H1 (cell line): ENCODE results near the gene HLF. TPM values are rescaled to one million over a fixed set of nuclear protein-coding genes. Genes with fewer than 3 reads are reported as not detected.

ENCODE experiments used
- CTCF ChIA-PET: fragments of 300-600 bp; sonication (Branson Sonifier 250); formaldehyde crosslinking; loops from one replicate; lab custom pipeline; 2021; ENCODE audit not compliant: partially characterized antibody; lab: Charles Lee
- POLR2A ChIA-PET: fragments of 300-600 bp; sonication (Branson Sonifier 250); formaldehyde crosslinking; loops from one replicate; lab custom pipeline; 2021; ENCODE audit warnings: inconsistent platforms; ENCODE audit not compliant: partially characterized antibody; lab: Charles Lee
- DNase-seq, 2 experiments: peaks; one replicate each; pipeline versions ENCODE4 v3.0.0 to v3.0.0-alpha.2; 2010 to 2022; ENCODE audit warnings: low spot score in 2 of 2, low read depth in 1 of 2, mixed read lengths in 1 of 2
- FAIRE-seq: peaks from 2 replicates; lab custom pipeline; 2011; peaks lifted over from hg19 to GRCh38; lab: Jason Lieb, UNC
- H2AFZ ChIP-seq: 2 replicates; pipeline ENCODE4 v1.8.1; 2012; ENCODE audit warnings: low read length, inconsistent platforms
- H2AK5ac ChIP-seq: 2 replicates; pipeline ENCODE4 v1.6.1; 2013; ENCODE audit warnings: low read depth, low read length
- H2BK120ac ChIP-seq: replicated peaks from 2 replicates; pipeline ENCODE3; 2013; ENCODE audit warnings: low read depth, low read length, inconsistent platforms
- H2BK12ac ChIP-seq: 2 replicates; pipeline ENCODE4 v1.6.1; 2013; ENCODE audit warnings: low read depth, low read length
- H2BK15ac ChIP-seq: 2 replicates; pipeline ENCODE4 v1.6.1; 2013; ENCODE audit warnings: low read length
- H2BK20ac ChIP-seq: 2 replicates; pipeline ENCODE4 v1.6.1; 2013; ENCODE audit warnings: low read length
- H2BK5ac ChIP-seq: 2 replicates; pipeline ENCODE4 v1.6.1; 2013; ENCODE audit warnings: low read depth, low read length
- H3K14ac ChIP-seq: 2 replicates; pipeline ENCODE4 v1.6.1; 2013; ENCODE audit warnings: inconsistent platforms; ENCODE audit not compliant: insufficient read length
- H3K18ac ChIP-seq: 2 replicates; pipeline ENCODE4 v1.6.1; 2013; ENCODE audit warnings: low read length; ENCODE audit errors: extremely low read depth
- H3K23ac ChIP-seq: 2 replicates; pipeline ENCODE4 v1.6.1; 2013; ENCODE audit warnings: inconsistent platforms; ENCODE audit not compliant: insufficient read length
- H3K23me2 ChIP-seq: 2 replicates; pipeline ENCODE4 v1.6.1; 2013; ENCODE audit warnings: low read depth, low read length
- H3K27ac ChIP-seq: 2 replicates; pipeline ENCODE4 v1.6.1; 2011; ENCODE audit warnings: low read depth, low read length, inconsistent platforms
- H3K27me3 ChIP-seq, 4 experiments: replicated peaks in 1 of 4; 1 replicate in 1 of 4; 2 replicates in 3 of 4; pipeline versions ENCODE4 v1.6.1 to v1.8.1; 2011 to 2013; ENCODE audit warnings: low read length in 3 of 4, mild to moderate bottlenecking in 3 of 4, inconsistent platforms in 2 of 4, mixed read lengths in 2 of 4, moderate library complexity in 1 of 4; ENCODE audit not compliant: control insufficient read depth in 3 of 4, insufficient read depth in 3 of 4; ENCODE audit errors: extremely low read depth in 1 of 4
- H3K36me3 ChIP-seq, 4 experiments: 2 replicates each; pipeline versions ENCODE4 v1.6.1 to v1.8.1; 2011 to 2013; ENCODE audit warnings: mild to moderate bottlenecking in 4 of 4, low read length in 3 of 4, moderate library complexity in 2 of 4, control low read depth in 1 of 4, inconsistent platforms in 1 of 4; ENCODE audit not compliant: insufficient read depth in 4 of 4, control insufficient read depth in 2 of 4
- H3K4ac ChIP-seq: replicated peaks from 2 replicates; pipeline ENCODE3; 2013; ENCODE audit warnings: low read length, low read depth, mixed read lengths, inconsistent platforms; ENCODE audit not compliant: insufficient read length
- H3K4me1 ChIP-seq, 4 experiments: replicated peaks in 1 of 4; 1 replicate in 1 of 4; 2 replicates in 3 of 4; pipeline versions ENCODE4 v1.6.1 to v1.8.1; 2011 to 2013; ENCODE audit warnings: low read length in 3 of 4, inconsistent platforms in 2 of 4, mixed read lengths in 1 of 4; ENCODE audit not compliant: insufficient read depth in 4 of 4, control insufficient read depth in 3 of 4
- H3K4me2 ChIP-seq, 2 experiments: 2 replicates each; pipeline versions ENCODE4 v1.6.1 to v1.8.1; 2011 to 2013; ENCODE audit warnings: low read depth in 2 of 2, low read length in 2 of 2, control low read depth in 1 of 2, inconsistent platforms in 1 of 2, mild to moderate bottlenecking in 1 of 2; ENCODE audit not compliant: insufficient read depth in 1 of 2
- H3K4me3 ChIP-seq, 4 experiments: fragments of 200-600, 300-600 bp in 1 of 4; sonication (generic), shearing (Covaris generic), sonication (Bioruptor Twin) in 1 of 4; 2 replicates each; pipeline versions ENCODE4 v1.5.1 to v1.8.1; 2011 to 2016; ENCODE audit warnings: low read length in 4 of 4, low read depth in 3 of 4, control low read depth in 2 of 4, inconsistent platforms in 2 of 4, mild to moderate bottlenecking in 2 of 4, mixed read lengths in 1 of 4, moderate library complexity in 1 of 4; ENCODE audit not compliant: insufficient read depth in 2 of 4; ENCODE audit errors: extremely low read depth in 1 of 4
- H3K56ac ChIP-seq: replicated peaks from 2 replicates; pipeline ENCODE3; 2013; ENCODE audit warnings: low read depth, mild to moderate bottlenecking, mixed read lengths, low read length, inconsistent platforms; ENCODE audit not compliant: insufficient read length
- H3K79me1 ChIP-seq: 2 replicates; pipeline ENCODE4 v1.6.1; 2013; ENCODE audit warnings: low read depth, low read length, control low read depth
- H3K79me2 ChIP-seq, 2 experiments: 2 replicates each; pipeline versions ENCODE4 v1.6.1 to v1.8.1; 2012 to 2013; ENCODE audit warnings: low read length in 2 of 2, mild to moderate bottlenecking in 2 of 2, inconsistent platforms in 1 of 2; ENCODE audit not compliant: insufficient read depth in 2 of 2, control insufficient read depth in 1 of 2
- H3K9ac ChIP-seq, 4 experiments: replicated peaks in 1 of 4; 1 replicate in 1 of 4; 2 replicates in 3 of 4; pipeline versions ENCODE4 v1.6.1 to v1.8.1; 2011 to 2013; ENCODE audit warnings: low read depth in 3 of 4, low read length in 3 of 4, control low read depth in 2 of 4, mild to moderate bottlenecking in 2 of 4, moderate library complexity in 2 of 4, inconsistent platforms in 1 of 4; ENCODE audit errors: extremely low read depth in 1 of 4
- H3K9me3 ChIP-seq, 2 experiments: 2 replicates each; pipeline versions ENCODE4 v1.6.1 to v1.8.1; 2012 to 2013; ENCODE audit warnings: mild to moderate bottlenecking in 2 of 2, moderate library complexity in 2 of 2, control low read depth in 1 of 2, inconsistent platforms in 1 of 2, low read depth in 1 of 2, low read length in 1 of 2, mixed read lengths in 1 of 2; ENCODE audit not compliant: insufficient read depth in 2 of 2
- H4K20me1 ChIP-seq, 2 experiments: replicated peaks in 1 of 2; 2 replicates each; pipeline versions ENCODE3 to v1.8.1; 2011 to 2013; ENCODE audit warnings: inconsistent platforms in 2 of 2, low read length in 2 of 2, mild to moderate bottlenecking in 1 of 2; ENCODE audit not compliant: insufficient read depth in 2 of 2, control insufficient read depth in 1 of 2
- H4K5ac ChIP-seq: 2 replicates; pipeline ENCODE4 v1.6.1; 2013; ENCODE audit warnings: low read length, low read depth, mixed read lengths, inconsistent platforms; ENCODE audit not compliant: insufficient read length
- H4K8ac ChIP-seq: 2 replicates; pipeline ENCODE4 v1.8.0; 2013; ENCODE audit warnings: mild to moderate bottlenecking, moderate library complexity, low read length, inconsistent platforms; ENCODE audit not compliant: insufficient read depth; ENCODE audit errors: extremely low read depth
- H4K91ac ChIP-seq: replicated peaks from 2 replicates; pipeline ENCODE3; 2013; ENCODE audit warnings: low read length, mixed read lengths, inconsistent platforms; ENCODE audit not compliant: insufficient read length
- GTF2F1 ChIP-seq: IDR thresholded peaks from 2 replicates; pipeline ENCODE4 v1.6.1; 2012; ENCODE audit warnings: low read depth, low read length, improper control_type of control experiment, borderline replicate concordance
- YY1 ChIP-seq: IDR thresholded peaks from 2 replicates; pipeline ENCODE4 v1.6.1; 2011; ENCODE audit warnings: low read depth, mild to moderate bottlenecking, low read length
- WGBS, 2 experiments: shearing (Covaris generic) in 1 of 2; methylation state at CpG; one replicate each; pipeline versions ENCODE4 v1.1.6 to v1.1.7; 2013 to 2015; ENCODE audit warnings: low lambda C conversion rate in 2 of 2, mixed read lengths in 2 of 2, inconsistent platforms in 1 of 2, low coverage in 1 of 2, missing lambda C conversion rate in 1 of 2; ENCODE audit not compliant: insufficient replicate concordance in 2 of 2, insufficient coverage in 1 of 2, insufficient read length in 1 of 2; ENCODE audit errors: extremely low coverage in 1 of 2, missing lambda C conversion rate in 1 of 2; 5-methylcytosine and 5-hydroxymethylcytosine counted together
- polyA plus RNA-seq, 7 experiments: library from polyadenylated mRNA; depleted of rRNA in 3 of 7; stranded (reverse) in 5 of 7; unstranded in 2 of 7; fragments of >200 nt in 5 of 7; fragments of 200-250 nt in 2 of 7; gene quantifications; 1 replicate in 5 of 7; 2 replicates in 1 of 7; 4 replicates in 1 of 7; pipeline versions ENCODE4 v1.2.1 to v1.2.3, GENCODE V29; 2011 to 2013; ENCODE audit warnings: missing spikeins in 2 of 7, mixed read lengths in 2 of 7
- total RNA-seq: library from RNA; stranded (reverse); fragmentation: NEBNext Ultra II Directional; extraction: Animal tissue kit (Norgen Biotek cat#: 25700); gene quantifications from 2 replicates; pipeline ENCODE4 v1.2.1, GENCODE V29; 2021

HLF gene
- total and polyA plus RNA-seq, 2 of the 8 experiments (the other 6 are each of a cell fraction or from before 2014, with no cell fraction given): 0.39 to 0.60 TPM

- Histone ChIP-seq H3K56ac (no peak overlapping the region), H4K5ac (no peak overlapping the region), H2AK5ac (no peak overlapping the region), H2AFZ (no peak overlapping the region), H2BK20ac (no peak overlapping the region), H2BK15ac (no peak overlapping the region), H2BK120ac (no peak overlapping the region), H3K4me3 (no peak overlapping the region), H3K9ac (no peak overlapping the region), H3K4ac (no peak overlapping the region), H3K9me3 (no peaks in the 10 kb centered on the region), H4K91ac (no peak overlapping the region), H3K14ac (no peak overlapping the region), H3K27ac (no peak overlapping the region), H3K23me2 (no peaks in the 10 kb centered on the region), H3K36me3 (no peaks in the 10 kb centered on the region), H4K20me1 (no peaks in the 10 kb centered on the region), H2BK5ac (no peak overlapping the region), H3K79me2 (no peaks in the 10 kb centered on the region), H3K23ac (no peak overlapping the region), H3K4me2 (no peak overlapping the region), H2BK12ac (no peak overlapping the region), H3K79me1 (no peaks in the 10 kb centered on the region), H3K18ac (no peak overlapping the region), H3K27me3 (no peaks in the 10 kb centered on the region), H3K4me1 (no peaks in the 10 kb centered on the region), H4K8ac (no peak overlapping the region)
- ChIA-PET POLR2A (no interaction called here), CTCF (interaction anchor here (0.6 to 3.1 kb wide), 5 partner anchors 9 to 58 kb away, joined by 3 to 9 read pairs (median 3); no protein-coding TSS in a partner anchor)
- FAIRE-seq (no peak), DNase-seq (no peak)
- 89% methylated on average over 3 of the region's 3 CpGs; no CpG with 5 or more reads in 1 of the 2 experiments for WGBS, 2 experiments
- TF ChIP-seq YY1 (no peak), GTF2F1 (no peak)
Observed at GRCh38 chr17:55298111-55298730, 33.5 kb downstream of the HLF start.
